BLaER1 treated with 17β-estradiol and CSF1 and Interleukin-3, amounts not matched to agents 10 nM and 100 nM (cell line): ENCODE results near the gene REPIN1.
A peak's percentile ranks its signal among the peaks of the same experiment; 100 is the strongest.

Source experiments
- H3K27ac ChIP-seq, 11 experiments: shearing (Covaris generic); formaldehyde crosslinking; 2 replicates each; pipeline ENCODE4 v1.8.1; 2022
- H3K27me3 ChIP-seq, 11 experiments: shearing (Covaris generic); formaldehyde crosslinking; 2 replicates each; pipeline ENCODE4 v1.8.1; 2022
- H3K36me3 ChIP-seq, 11 experiments: shearing (Covaris generic); formaldehyde crosslinking; 2 replicates each; pipeline ENCODE4 v1.8.1; 2022
- H3K4me1 ChIP-seq, 10 experiments: shearing (Covaris generic); formaldehyde crosslinking; 2 replicates each; pipeline ENCODE4 v1.8.1; 2022
- H3K4me2 ChIP-seq, 11 experiments: shearing (Covaris generic); formaldehyde crosslinking; 2 replicates each; pipeline ENCODE4 v1.8.1; 2022
- H3K4me3 ChIP-seq, 10 experiments: shearing (Covaris generic); formaldehyde crosslinking; 2 replicates each; pipeline ENCODE4 v1.8.1; 2022
- H3K9ac ChIP-seq, 11 experiments: shearing (Covaris generic); formaldehyde crosslinking; 2 replicates each; pipeline ENCODE4 v1.8.1; 2022
- H3K9me3 ChIP-seq, 11 experiments: shearing (Covaris generic); formaldehyde crosslinking; replicated peaks in 1 of 11; 2 replicates each; pipeline ENCODE4 v1.8.1; 2022
- H4K20me1 ChIP-seq, 11 experiments: shearing (Covaris generic); formaldehyde crosslinking; 2 replicates each; pipeline ENCODE4 v1.8.1; 2022
- Cebpa-rat ChIP-seq, 11 experiments: shearing (Covaris generic); IDR thresholded peaks; 2 replicates each; pipeline ENCODE4 v1.8.1; 2022

The REPIN1 gene

DNA sequence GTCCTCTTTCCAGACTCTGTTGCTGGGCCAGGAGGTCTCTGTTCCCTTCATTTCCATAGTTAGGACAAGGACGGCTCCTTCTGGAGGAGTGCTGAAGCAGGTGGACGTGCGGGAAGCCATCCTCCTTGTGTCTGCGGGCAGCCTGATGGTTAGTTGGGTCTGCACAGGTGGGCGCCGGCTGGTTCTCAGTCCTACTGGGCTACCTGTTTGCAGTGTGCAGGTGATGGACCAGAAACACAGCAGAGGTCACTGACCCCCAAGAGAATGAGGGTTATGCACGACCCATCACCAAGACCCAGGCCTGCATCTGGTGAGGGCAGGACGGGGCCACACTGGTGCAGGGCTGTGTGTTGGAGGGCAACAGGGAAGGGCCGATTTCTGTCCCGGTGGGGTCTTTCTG lies 35.0 kb upstream of the REPIN1 start:
- Histone ChIP-seq H3K4me3 (no peak overlapping the region), H3K36me3 (no peaks in the 10 kb centered on the region)

GRCh38 chr7:150334108-150334507 lies 34.5 kb upstream of the REPIN1 start:
- no peak overlapping the region for H3K9ac ChIP-seq
- no peaks in the 10 kb centered on the region; a peak in 1 of 20 replicates for H3K4me1 ChIP-seq
- H3K4me3 ChIP-seq = no peak overlapping the region
- H4K20me1 ChIP-seq = no peaks in the 10 kb centered on the region; a peak in 1 of 22 replicates
- H3K4me2 ChIP-seq = no peak overlapping the region
- peaks cover 0 to 6% (median under 1%) of the 10 kb centered on the region in 11 experiments; a peak in 6 of 22 replicates for H3K27me3 ChIP-seq
- no peaks in the 10 kb centered on the region for H3K36me3 ChIP-seq
- TF ChIP-seq Cebpa-rat (IDR thresholded peaks at IDR 0.05) = no peak
- no peaks in the 10 kb centered on the region for H3K9me3 ChIP-seq
- H3K27ac ChIP-seq = no peak overlapping the region

More for the DNA sequence above, 35.0 kb upstream of the REPIN1 start:
- TF ChIP-seq Cebpa-rat (IDR thresholded peaks at IDR 0.05) = no peak
- Histone ChIP-seq H3K4me1 (no peaks in the 10 kb centered on the region; a peak in 1 of 20 replicates), H3K9me3 (no peaks in the 10 kb centered on the region), H4K20me1 (no peaks in the 10 kb centered on the region), H3K27ac (no peak overlapping the region), H3K9ac (no peak overlapping the region), H3K27me3 (peaks cover 0 to 2% (median 0%) of the 10 kb centered on the region in 11 experiments; a peak in 1 of 22 replicates), H3K4me2 (no peak overlapping the region)

GRCh38 chr7:150335108-150335773 lies 33.4 kb upstream of the REPIN1 start:
- Histone ChIP-seq H3K27me3 (peaks cover 4 to 18% (median 11%) of the 10 kb centered on the region in 11 experiments; a peak in 21 of 22 replicates), H4K20me1 (no peaks in the 10 kb centered on the region; a peak in 2 of 22 replicates), H3K9me3 (no peaks in the 10 kb centered on the region), H3K9ac (no peak overlapping the region), H3K4me3 (no peak overlapping the region), H3K4me1 (peaks cover 0 to 6% (median 0%) of the 10 kb centered on the region in 10 experiments; a peak in 1 of 20 replicates), H3K36me3 (no peaks in the 10 kb centered on the region), H3K4me2 (no peak overlapping the region), H3K27ac (no peak overlapping the region)
- peak in 1 of 11 experiments; percentile 12; a peak in 1 of 22 replicates for TF ChIP-seq Cebpa-rat (IDR thresholded peaks at IDR 0.05)

GRCh38 chr7:150335774-150336112 lies 32.9 kb upstream of the REPIN1 start:
- H3K27me3 ChIP-seq = peaks cover 8 to 23% (median 16%) of the 10 kb centered on the region in 11 experiments
- H3K4me2 ChIP-seq = no peak overlapping the region
- H3K27ac ChIP-seq = no peak overlapping the region
- H3K4me3 ChIP-seq = no peak overlapping the region
- no peak overlapping the region for H3K9ac ChIP-seq
- no peak for TF ChIP-seq Cebpa-rat (IDR thresholded peaks at IDR 0.05)
- H3K36me3 ChIP-seq = no peaks in the 10 kb centered on the region
- H3K9me3 ChIP-seq = peaks cover 0 to under 1% (median 0%) of the 10 kb centered on the region in 11 experiments; a peak in 1 of 22 replicates
- H3K4me1 ChIP-seq = peaks cover 0 to 6% (median 0%) of the 10 kb centered on the region in 10 experiments; a peak in 1 of 20 replicates
- H4K20me1 ChIP-seq = no peaks in the 10 kb centered on the region; a peak in 2 of 22 replicates

GRCh38 chr7:150336746-150337145 lies 31.9 kb upstream of the REPIN1 start:
- peaks cover 14 to 30% (median 23%) of the 10 kb centered on the region in 11 experiments for H3K27me3 ChIP-seq
- no peak overlapping the region for H3K9ac ChIP-seq
- no peak overlapping the region for H3K27ac ChIP-seq
- H3K4me1 ChIP-seq = peaks cover 0 to 6% (median 0%) of the 10 kb centered on the region in 10 experiments; a peak in 1 of 20 replicates
- H3K4me3 ChIP-seq = no peak overlapping the region
- no peaks in the 10 kb centered on the region; a peak in 2 of 22 replicates for H4K20me1 ChIP-seq
- H3K9me3 ChIP-seq = peaks cover 0 to 8% (median 6%) of the 10 kb centered on the region in 11 experiments; a peak in 13 of 22 replicates
- no peak overlapping the region for H3K4me2 ChIP-seq
- H3K36me3 ChIP-seq = no peaks in the 10 kb centered on the region
- TF ChIP-seq Cebpa-rat (IDR thresholded peaks at IDR 0.05) = no peak

DNA sequence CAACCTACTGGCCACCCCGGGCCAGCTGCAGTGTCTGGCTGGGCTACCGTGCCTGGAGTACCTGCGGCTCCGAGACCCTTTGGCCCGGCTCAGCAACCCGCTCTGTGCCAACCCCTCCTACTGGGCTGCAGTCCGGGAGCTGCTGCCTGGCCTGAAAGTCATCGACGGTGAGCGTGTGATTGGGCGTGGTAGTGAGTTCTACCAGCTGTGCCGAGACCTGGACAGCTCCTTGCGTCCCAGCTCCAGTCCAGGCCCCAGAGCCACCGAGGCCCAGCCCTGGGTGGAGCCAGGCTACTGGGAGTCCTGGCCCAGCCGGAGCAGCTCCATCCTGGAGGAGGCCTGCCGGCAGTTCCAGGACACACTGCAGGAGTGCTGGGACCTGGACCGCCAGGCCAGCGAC lies 31.4 kb upstream of the REPIN1 start:
- no peak overlapping the region for H3K4me2 ChIP-seq
- H4K20me1 ChIP-seq = no peaks in the 10 kb centered on the region; a peak in 2 of 22 replicates
- peaks cover 14 to 34% (median 27%) of the 10 kb centered on the region in 11 experiments for H3K27me3 ChIP-seq
- no peak for TF ChIP-seq Cebpa-rat (IDR thresholded peaks at IDR 0.05)
- H3K9ac ChIP-seq = no peak overlapping the region
- no peak overlapping the region for H3K4me3 ChIP-seq
- peaks cover 0 to 6% (median 0%) of the 10 kb centered on the region in 10 experiments; a peak in 1 of 20 replicates for H3K4me1 ChIP-seq
- no peaks in the 10 kb centered on the region for H3K36me3 ChIP-seq
- peaks cover 0 to 12% (median 10%) of the 10 kb centered on the region in 11 experiments; a peak in 15 of 22 replicates for H3K9me3 ChIP-seq
- H3K27ac ChIP-seq = no peak overlapping the region

DNA sequence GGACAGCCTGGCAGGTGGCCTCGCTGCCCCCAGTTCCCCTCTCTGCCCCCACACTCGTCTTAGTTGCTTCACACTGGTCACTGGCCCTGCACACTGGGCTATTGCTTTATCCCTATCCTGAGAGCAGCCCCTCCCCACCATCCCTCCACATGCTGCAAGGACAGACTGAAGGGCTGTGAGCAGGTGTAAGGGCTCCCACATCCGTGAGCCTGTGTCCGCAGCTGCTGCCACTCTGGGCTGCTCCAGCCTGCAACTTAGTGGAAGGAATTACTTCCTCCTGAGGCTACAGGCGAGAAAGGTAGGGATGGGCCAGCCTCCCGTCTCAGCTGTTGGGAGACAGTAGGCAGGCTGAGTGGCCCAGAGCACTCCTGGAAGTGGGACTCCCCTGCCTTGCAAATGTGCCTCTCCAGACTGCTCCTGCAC lies 31.0 kb upstream of the REPIN1 start:
- Histone ChIP-seq H3K4me3 (no peak overlapping the region), H4K20me1 (no peaks in the 10 kb centered on the region; a peak in 2 of 22 replicates), H3K4me2 (no peak overlapping the region), H3K36me3 (no peaks in the 10 kb centered on the region), H3K9ac (no peak overlapping the region), H3K9me3 (peaks cover 0 to 17% (median 15%) of the 10 kb centered on the region in 11 experiments; a peak in 17 of 22 replicates), H3K4me1 (peaks cover 0 to 6% (median 0%) of the 10 kb centered on the region in 10 experiments; a peak in 1 of 20 replicates), H3K27me3 (peaks cover 14 to 35% (median 28%) of the 10 kb centered on the region in 11 experiments), H3K27ac (no peak overlapping the region)
- no peak for TF ChIP-seq Cebpa-rat (IDR thresholded peaks at IDR 0.05)

GRCh38 chr7:150338166-150338829 lies 30.3 kb upstream of the REPIN1 start:
- Histone ChIP-seq H3K27me3 (peaks cover 14 to 35% (median 28%) of the 10 kb centered on the region in 11 experiments), H3K4me1 (peaks cover 0 to 6% (median 0%) of the 10 kb centered on the region in 10 experiments; a peak in 1 of 20 replicates)

GRCh38 chr7:150339409-150339809 lies 29.2 kb upstream of the REPIN1 start:
- Histone ChIP-seq H3K9me3 (peaks cover 16 to 33% (median 31%) of the 10 kb centered on the region in 11 experiments), H3K36me3 (no peaks in the 10 kb centered on the region), H3K4me3 (no peak overlapping the region), H3K4me1 (peaks cover 0 to 6% (median 0%) of the 10 kb centered on the region in 10 experiments; a peak in 1 of 20 replicates), H3K27ac (no peak overlapping the region), H3K9ac (no peak overlapping the region), H4K20me1 (no peaks in the 10 kb centered on the region; a peak in 2 of 22 replicates), H3K27me3 (peaks cover 14 to 35% (median 28%) of the 10 kb centered on the region in 11 experiments), H3K4me2 (no peak overlapping the region)
- TF ChIP-seq Cebpa-rat (IDR thresholded peaks at IDR 0.05) = no peak

More at GRCh38 chr7:150338166-150338829, 30.3 kb upstream of the REPIN1 start:
- H3K9ac ChIP-seq = no peak overlapping the region
- TF ChIP-seq Cebpa-rat (IDR thresholded peaks at IDR 0.05) = no peak
- H3K4me2 ChIP-seq = no peak overlapping the region
- H3K9me3 ChIP-seq = peaks cover 5 to 23% (median 21%) of the 10 kb centered on the region in 11 experiments
- H3K36me3 ChIP-seq = no peaks in the 10 kb centered on the region
- H4K20me1 ChIP-seq = no peaks in the 10 kb centered on the region; a peak in 2 of 22 replicates
- H3K4me3 ChIP-seq = no peak overlapping the region
- H3K27ac ChIP-seq = no peak overlapping the region
